ENCODE measurements around the gene CCDC57. TPM values are rescaled to one million over a fixed set of nuclear protein-coding genes. Genes with fewer than 3 reads are reported as not detected.
A peak's percentile ranks its signal among the peaks of the same experiment; 100 is the strongest.

CCDC57 gene
- total RNA-seq, 1 donor from 2014 or later: 7.9 TPM

DNA sequence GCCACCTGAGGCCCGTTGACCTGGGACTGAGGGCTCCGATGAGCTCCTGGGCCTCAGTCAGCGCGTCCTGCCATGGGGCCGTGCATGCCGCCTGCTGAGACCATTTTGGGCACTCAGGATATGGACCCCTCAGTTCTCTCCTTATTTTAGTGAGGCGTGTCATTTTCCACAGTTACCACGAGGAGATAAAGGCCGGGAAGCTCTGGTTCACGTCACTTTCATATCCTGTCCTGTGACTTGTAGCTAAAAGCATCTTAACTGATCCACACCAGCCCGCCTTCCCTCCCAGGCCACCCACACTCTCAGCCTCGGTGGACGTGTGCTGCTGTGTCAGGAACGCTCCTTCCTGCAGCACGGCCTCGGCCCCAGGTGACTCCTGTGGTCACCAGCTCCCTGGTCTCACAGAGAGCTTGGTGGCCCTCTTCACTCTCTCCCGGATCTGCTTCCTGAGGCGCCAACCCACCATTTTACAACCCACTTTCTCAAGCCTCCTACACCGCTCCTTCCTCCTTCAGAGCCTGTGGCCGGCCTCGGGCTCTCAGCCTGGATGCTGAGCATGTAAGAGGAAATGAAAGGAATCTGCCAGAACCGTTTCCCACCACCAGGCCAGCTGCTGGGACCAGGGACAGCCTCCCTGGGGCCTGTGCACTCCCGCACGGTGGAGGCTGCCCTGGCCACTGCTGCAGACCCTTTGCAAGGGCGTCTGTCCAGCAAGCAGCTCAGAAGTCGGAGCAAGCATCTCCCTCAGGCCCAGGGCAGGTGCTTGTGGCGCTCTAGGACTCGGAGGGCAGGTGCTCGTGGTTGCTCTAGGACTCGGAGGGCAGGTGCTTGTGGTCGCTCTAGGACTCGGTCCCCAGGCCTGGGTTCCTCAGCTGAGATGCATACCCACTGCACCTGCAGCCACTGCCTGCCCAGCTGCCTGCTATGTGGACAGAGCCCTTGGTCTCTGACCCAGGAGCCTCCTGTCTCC, 90.7 kb downstream of the CCDC57 start:
- intact Hi-C loops (cut with DNase I): no loop called here
- DNase-seq (ENCODE audit: missing footprints): no peak
- ATAC-seq: no peak

DNA sequence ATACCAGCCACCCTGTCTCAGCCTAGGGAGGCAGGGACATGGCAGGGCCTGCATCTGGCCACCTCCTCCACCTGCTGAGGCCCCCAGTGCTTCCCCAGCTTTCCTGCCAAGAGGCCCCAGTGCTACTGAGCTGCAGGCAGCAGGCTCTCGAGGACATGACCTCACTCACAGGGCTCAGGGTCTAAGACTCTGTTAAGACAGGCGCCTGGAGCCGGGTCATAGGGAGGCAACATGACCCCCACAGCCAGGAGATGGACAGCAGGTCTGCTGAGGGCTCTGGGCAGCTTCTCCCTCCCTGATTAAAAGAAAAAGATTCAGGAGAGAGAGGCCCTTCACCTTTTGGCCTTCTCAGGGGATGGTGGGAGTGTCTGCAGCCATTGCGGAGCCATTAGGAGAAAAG, 91.4 kb downstream of the CCDC57 start:
- ATAC-seq (no peak), DNase-seq (ENCODE audit: missing footprints) (no peak)
- intact Hi-C loops (cut with DNase I): no loop called here

DNA sequence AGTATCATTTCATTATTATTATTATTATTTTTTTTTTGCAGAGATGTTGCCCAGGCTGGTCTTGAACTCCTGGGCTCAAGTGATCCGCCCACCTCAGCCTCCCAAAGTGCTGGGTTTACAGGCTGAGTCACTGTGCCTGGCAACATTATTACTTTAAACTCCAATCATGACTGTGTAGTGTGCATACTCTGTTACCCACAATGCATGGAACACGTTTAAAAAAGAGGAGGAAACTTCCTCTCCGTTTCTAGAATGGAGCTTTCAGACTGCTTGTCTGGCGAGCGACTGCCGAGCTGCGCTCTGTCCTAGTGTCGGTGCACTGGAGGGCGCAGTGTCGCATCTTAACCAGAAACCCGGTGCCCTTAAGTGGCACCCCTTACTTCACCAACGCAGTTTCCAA, 92.5 kb downstream of the CCDC57 start:
- DNase-seq (ENCODE audit: missing footprints): no peak

DNA sequence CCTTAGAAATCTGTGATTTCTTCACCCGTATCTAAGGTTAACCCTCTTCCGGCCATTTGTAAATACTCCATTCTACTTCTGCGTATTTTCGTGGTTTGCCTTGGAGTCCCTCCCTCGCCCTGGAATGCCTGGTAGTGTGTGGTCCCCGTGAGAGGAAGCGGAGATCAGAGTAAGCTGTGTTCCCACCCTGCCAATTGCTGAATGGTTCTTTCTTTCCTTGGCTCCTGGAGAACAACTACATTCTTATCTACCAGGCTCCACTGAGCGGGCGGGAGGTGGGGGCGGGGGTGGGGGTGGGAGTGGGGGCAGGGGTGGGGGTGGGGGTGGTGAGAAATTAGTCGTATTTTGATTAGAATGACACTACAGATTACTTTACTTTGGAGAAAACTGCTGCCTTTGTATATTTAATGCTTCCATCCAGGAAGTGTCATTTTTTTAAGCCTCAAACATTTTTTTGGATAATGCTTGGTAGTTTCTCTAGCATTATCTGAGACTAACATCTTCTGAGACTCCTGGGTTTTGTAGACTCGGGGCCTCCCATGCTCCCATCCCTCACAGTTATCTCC, 93.7 kb downstream of the CCDC57 start:
- ATAC-seq: no peak
- no peak for DNase-seq (ENCODE audit: missing footprints)
- intact Hi-C loops (cut with DNase I): no loop called here

More for the DNA sequence above, 92.5 kb downstream of the CCDC57 start:
- intact Hi-C loops (cut with DNase I): no loop called here
- ATAC-seq: no peak

DNA sequence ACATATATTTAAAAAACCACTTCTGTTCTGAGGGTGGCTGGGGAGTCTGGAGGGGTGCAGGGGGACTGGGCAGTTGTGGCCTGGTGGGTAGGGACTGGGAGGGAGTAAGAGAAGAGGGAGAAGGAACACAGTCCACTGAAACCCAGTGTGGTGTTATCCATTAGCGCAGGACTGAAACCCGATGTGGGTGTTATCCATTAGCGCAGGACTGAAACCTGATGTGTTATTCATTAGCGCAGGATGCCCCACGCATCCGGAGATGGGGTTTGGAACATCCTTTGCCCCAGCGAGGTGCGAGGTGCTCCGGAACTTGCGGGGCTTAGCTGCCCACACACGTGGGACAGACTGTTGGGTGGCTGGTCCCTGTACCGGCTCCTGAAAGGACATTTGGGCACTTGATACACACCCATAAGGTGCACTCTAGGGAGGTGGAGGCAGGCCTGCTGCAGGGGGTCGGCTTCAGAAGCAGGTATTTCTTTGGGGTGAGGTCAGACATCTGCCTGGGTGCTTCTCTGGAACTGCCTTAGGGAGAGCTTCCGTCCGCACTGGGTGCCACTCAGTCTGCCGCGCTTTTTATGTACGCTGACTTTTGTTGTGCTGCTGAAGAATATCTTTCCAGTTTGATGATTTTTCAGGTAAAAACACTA, 94.4 kb downstream of the CCDC57 start:
- no peak for ATAC-seq
- no peak for DNase-seq (ENCODE audit: missing footprints)
- intact Hi-C loops (cut with DNase I): no loop called here

DNA sequence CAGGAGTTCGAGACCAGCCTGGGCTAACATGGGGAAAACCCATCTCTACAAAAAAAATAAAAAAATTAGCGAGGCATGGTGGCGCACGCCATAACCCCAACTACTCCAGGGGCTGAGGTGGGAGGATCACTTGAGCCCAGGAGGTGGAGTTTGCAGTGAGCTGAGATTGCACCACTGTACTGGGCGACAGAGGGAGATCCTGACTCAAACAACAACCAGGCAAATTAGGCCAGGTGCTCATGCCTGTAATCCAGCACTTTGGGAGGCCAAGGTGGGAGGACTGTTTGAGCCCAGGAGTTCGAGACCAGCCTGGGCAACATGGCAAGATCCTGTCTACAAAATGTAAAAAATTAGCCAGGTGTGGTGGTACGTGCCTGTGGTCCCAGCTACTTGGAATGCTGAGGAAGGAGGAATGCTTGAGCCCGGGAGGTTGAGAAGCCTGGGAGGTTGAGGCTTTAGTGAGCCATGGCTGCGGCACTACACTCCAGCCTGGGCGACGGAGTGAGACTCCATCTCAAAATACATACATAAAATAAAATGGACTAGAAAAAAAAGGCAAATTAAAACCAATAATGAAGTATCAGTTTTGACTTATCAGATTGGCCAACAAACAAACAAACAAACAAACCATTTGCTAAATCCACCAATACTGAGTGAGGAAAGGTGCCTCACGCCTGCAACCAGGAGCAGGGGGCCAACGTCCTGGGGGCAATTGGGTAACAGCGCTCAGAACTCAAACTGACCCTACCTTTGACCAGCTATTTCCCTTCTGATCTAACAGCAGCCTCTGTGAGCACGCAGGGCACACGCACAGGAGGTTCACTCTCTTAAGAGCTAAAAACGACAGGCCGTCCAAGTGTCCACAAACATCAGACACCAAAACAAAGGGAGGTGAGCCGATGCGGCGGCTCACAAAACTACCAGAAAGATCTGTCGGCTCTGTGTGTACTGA, 95.2 kb downstream of the CCDC57 start:
- no peak for ATAC-seq
- intact Hi-C loops (cut with DNase I): no loop called here
- no peak for DNase-seq (ENCODE audit: missing footprints)

DNA sequence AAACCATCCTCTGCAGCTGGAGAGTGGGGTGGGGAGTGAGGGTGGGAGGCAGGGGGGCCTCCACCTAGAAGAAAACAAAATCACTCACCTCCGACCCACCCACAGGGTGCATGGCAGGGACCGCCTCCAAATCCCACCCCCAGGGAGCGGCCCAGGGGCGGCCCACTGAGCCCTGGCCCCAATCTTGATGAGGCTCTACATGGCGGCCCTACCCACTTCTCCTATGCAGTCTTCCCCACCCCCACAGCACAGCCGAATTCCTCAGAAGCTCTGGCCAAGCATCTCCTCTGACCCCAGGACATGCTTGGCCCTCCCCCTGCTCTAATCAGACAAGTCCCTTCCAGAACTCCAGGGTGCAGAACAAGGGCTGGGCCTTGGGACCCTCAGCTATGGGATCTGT, 96.4 kb downstream of the CCDC57 start:
- intact Hi-C loops (cut with DNase I): no loop called here
- ATAC-seq: no peak
- no peak for DNase-seq (ENCODE audit: missing footprints)

DNA sequence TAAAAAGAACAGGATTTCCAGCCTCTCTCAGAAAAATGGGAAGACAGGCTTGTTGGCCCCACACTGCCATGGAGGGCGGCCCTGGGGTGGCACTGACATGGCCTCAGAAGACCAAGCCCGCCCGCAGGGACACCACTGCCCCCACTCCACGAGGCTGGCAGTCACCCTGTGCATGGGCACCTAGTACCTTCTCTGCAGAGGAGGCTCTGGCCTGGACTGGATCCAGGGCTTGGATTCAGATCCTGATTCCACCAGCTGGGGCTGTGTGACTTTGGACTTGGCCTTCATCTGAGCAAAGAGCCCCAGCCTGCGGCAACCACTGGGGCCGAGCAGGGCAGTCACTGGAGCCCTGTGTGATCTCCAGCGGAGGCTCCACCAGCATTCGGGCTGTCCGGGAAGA, 97.8 kb downstream of the CCDC57 start:
- DNase-seq (ENCODE audit: missing footprints) (peak; percentile 14), ATAC-seq (no peak)
- intact Hi-C loops (cut with DNase I): no loop called here

DNA sequence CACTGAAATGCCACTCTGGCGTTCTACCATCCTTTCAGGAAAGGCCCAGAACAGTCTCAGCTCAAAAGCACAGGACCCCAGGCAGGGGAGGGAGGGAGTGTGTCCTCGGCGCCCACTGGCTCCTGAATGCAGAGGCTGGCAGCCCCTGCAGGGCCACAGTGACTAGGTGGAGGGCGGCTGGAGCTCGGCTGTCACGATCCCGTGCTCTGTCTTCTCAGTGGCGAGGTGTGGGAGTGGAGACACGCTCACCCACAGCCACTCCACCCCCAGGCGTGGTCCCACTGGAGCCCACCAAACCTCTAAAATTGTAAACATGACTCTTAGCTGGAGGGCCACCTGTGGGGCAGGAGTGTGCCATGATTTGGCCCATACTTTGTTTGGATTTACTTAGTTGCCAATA, 98.2 kb downstream of the CCDC57 start:
- intact Hi-C loops (cut with DNase I): no loop called here
- no peak for ATAC-seq
- DNase-seq (ENCODE audit: missing footprints): peak; percentile 11

DNA sequence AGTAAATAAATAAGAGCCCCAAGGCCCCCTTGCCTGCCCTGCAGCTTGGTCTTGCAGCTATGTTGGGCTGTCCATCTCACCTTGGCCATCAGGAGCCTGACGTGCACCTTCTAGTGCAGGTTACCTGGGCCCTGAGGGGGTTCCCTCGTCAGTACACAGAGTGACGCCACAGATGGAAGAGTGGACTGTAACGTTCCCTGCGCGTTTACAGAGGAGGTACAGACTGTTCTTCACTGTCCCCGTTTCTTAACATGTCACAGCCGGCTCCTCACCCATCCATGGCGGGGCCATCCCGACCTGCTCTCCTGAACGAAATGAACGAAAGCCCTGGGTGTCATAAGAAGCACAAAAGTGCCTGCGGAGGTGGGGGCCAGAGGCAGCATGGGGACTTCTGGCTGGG, 98.7 kb downstream of the CCDC57 start:
- ATAC-seq (no peak), DNase-seq (ENCODE audit: missing footprints) (no peak)
- intact Hi-C loops (cut with DNase I): no loop called here

DNA sequence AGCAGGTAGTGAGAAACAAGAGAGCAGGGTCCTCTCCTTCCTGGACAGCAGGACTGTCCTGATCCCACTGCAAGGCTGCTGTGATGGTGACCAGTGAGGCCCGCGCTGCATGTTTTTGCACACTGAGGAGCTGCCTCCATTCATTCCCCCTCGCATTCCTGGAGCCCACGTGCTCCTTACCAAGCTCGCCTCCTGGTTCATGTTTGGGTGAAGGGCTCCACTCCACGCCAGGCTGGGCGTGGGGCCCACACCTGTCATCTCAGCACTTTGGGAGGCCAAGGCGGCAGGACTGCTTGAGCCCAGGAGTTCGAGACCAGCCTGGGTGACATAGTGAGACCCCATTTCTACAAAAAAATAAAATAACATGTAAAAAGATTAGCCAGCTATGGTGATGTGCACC, 99.2 kb downstream of the CCDC57 start:
- intact Hi-C loops (cut with DNase I): no loop called here
- peak; percentile 5 for DNase-seq (ENCODE audit: missing footprints)
- no peak for ATAC-seq

DNA sequence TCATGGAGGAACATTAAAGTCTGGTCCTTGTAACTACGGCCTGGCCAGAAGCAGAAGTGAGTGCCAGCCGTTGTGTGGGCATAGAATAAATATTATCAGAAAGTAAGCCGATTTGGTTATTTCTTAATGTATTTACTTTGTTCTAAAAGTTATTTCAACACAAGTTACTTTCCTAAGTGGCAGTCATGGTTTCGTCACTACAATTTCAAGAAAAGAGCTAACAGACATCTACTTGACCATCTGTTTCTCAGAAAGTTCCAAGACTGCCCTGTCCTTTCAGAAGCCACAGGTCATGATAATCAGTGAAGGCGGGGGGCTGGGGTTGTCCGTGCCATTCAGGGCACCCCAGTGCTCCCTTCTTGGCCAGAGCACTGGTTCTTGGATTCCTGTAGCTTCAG, 99.7 kb downstream of the CCDC57 start:
- intact Hi-C loops (cut with DNase I): no loop called here
- ATAC-seq (no peak), DNase-seq (ENCODE audit: missing footprints) (peak; percentile 13)

DNA sequence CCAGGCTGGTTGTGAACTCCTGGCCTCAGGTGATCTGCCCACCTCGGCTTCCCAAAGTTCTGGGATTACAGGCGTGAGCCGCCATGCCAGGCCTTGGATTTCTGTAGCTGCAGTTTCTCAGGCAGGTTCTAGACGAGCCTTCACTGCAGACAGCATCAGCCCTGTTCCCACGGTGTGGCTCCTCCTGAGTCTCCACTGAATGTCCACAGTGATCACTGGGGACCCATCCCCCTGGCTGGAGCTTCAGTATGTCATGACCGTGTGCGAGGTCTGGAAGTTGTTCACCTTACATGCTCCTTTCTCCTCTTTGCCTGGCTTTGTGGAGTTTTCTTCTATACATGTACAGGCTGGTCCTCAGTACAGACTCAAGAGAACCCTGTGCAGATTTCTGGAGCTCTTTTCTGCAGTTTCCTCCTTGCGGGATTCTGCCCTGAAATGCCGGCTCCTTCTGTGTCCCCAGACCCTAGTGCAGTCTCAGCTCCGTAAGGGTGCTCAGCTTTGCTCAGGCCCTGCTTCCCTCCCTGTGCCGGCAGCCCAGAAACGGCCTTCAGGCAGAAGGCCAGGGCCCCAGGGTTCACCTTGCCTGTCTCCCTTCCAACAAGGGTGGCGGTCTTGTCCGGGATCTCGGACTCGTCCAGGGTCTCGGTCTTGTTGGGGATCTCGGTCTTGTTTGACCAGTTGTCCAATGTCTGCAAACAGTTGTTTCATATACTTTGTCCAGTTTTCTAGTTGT, 100.3 kb downstream of the CCDC57 start:
- peak; percentile 54 for DNase-seq (ENCODE audit: missing footprints)

DNA sequence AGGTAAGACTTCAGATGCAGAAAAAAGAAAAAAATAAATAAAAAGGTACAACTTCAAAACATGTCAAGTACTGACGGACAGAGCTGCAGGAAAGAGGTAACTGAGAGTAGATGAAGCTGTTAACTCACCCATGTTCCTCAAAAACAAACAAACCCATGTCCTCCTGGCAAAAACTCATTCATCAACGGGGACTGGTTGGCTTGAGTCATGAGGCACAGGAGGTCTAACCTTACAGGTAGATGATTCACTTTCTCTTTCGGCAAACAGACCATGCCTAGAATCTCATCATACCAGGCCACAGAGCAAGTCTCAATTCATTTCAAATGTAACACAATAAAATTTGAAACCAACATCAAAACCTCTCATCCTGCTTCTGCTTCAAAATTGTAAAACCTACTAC, 102.3 kb downstream of the CCDC57 start:
- intact Hi-C loops (cut with DNase I): no loop called here
- ATAC-seq (no peak), DNase-seq (ENCODE audit: missing footprints) (no peak)

More for the DNA sequence above, 100.3 kb downstream of the CCDC57 start:
- no peak for ATAC-seq
- intact Hi-C loops (cut with DNase I): no loop called here

DNA sequence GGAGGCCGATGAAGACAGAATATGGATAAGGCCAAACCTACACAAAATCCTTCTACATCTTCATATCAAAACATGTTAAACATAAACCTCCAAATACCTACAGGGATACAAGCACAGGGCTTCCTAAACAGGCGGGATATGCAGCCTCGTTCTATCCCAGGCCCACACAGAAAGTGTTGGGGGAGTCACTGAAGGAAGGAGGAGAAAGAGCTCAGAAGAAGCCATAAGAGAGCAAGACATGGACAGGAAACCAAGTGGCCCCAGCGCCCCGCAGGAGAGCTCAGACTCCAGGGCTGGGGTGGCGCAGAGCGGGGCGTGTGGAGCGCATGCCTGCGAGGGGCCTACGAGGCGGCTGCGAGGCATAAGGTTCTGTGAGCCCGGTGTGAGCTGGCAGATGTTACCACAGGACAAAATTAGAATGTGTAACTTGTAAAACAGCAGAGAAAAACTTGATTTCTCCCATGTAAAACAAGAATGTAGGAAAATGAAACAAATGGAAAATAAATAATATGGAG, 103.6 kb downstream of the CCDC57 start:
- intact Hi-C loops (cut with DNase I): no loop called here
- ATAC-seq: no peak
- peak; percentile 20 for DNase-seq (ENCODE audit: missing footprints)

DNA sequence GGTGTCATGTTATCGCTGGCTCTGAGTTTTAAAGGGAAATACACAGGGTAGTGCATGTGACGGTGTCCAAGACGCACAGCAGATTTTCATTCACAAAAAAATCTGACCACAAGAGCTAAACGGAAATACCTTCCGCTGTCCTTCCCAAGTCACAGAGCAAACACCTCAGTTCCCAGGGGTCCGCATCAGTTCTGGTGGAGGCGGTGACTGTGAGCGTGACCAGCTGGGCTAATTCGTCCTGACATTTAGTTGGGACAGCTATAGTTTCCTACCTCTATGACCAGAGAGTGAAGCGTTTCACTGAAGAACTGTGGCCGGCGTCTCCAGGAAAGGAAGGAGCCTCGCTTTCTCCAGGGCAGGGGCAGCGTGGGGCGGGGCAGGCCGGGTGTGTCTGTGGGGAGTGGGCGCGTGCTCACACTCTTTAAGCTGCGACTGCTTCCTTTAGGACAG, 104.1 kb downstream of the CCDC57 start:
- DNase-seq (ENCODE audit: missing footprints) (peak; percentile 31), ATAC-seq (no peak)
- intact Hi-C loops (cut with DNase I): no loop called here

DNA sequence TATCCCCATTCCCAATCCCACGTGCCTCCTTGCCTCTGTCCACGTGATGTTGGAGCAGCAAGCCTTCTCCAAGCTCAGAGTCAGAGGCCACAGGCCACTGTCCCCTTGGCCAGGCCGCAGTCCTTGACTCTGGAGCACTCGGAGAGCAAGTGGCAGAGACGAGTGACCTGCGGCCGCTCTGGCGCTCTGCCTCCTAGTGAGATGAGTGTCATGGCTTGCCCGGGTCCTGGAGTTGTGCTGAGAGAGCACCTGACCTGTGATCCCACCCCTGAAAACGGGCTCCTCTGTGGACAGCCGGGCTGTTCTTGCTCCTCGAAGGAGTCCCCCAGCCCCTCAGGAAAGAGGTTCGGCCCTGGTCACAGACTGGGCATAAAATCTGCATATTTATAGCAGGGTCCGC, 104.6 kb downstream of the CCDC57 start:
- ATAC-seq: no peak

DNA sequence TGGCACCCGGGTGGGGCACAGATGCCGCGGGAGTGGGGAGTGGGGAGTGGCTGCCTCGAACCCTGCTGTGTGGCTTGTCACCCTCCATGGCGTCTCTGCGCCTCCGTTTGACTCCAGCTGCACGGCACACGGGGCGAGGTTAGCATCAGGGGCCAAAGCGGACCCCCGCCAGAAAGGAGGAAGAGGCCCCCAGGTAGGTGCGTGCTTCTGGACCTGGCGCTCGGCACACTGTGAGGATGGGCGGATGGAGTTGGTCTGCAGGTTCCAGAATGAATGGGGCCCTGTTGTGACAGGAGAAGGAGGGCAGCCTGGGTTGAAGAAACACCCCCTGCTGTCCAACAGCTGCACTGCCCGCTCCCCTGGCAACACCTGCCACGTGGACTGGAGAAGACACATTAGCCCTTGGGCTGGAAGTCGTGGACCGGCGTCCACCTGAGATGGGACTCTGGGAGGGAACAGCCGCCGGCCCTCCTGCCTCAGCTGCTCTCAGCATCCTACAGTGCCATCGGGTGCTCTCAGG, 105.2 kb downstream of the CCDC57 start:
- intact Hi-C loops (cut with DNase I): no loop called here
- peak; percentile 21 for DNase-seq (ENCODE audit: missing footprints)
- ATAC-seq: no peak

More for the DNA sequence above, 104.6 kb downstream of the CCDC57 start:
- DNase-seq (ENCODE audit: missing footprints): peak; percentile 68
- intact Hi-C loops (cut with DNase I): no loop called here

All from Right ventricle myocardium inferior (tissue), 1 donor.